ENCODE results near the gene PTGFRN. TPM values are rescaled to one million over a fixed set of nuclear protein-coding genes. Genes with fewer than 3 reads are reported as not detected.

PTGFRN gene
- total and polyA plus RNA-seq, 2 of the 13 experiments (the other 11 are each of a cell fraction or from before 2014, with no cell fraction given), result 3.3 to 11.3 TPM

DNA sequence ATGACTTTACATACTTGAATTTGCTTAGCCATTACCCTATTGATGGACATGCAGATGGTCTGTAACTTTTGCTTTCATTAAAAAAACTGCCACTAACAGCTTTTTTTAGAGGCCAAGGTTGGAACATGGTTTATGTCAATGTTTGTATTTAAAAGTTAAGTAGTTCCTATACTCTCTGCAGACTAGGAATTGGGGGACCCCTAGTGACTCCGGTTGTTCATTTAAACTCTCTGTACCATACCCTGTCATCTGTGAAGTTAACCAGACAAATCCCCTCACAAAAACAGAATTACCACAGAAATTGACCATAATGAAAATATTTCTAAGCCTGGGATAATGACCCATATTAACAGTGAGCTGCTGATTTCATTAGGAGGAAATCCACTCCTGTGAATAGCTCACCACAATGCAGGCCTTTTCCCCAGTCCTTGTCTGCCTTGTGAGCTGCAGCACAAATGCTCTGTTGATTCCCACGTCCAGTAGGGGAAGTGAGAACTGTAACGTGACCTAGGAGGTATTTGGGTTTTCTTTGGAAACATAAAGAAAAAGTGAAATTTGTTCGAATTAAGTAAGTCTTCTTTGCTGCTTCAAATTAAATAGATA, 61.6 kb downstream of the PTGFRN start:
- no peaks in the 10 kb centered on the region for H3K36me3 ChIP-seq (replicated peaks in 1 of 2; ENCODE audit: control insufficient read depth in 1 of 2, insufficient read depth in 2 of 2, low read length in 2 of 2)
- H3K9ac ChIP-seq (ENCODE audit: insufficient read depth, low read depth, low read length), result no peak overlapping the region
- BruUV-seq (replicated peaks), result no TSS peak
- FAIRE-seq (no peak), DNase-seq (ENCODE audit: low spot score) (no peak), ATAC-seq (no peak)
- no peaks in the 10 kb centered on the region for H3K4me1 ChIP-seq (ENCODE audit: insufficient read depth, low read length)
- in situ Hi-C loops (cut with HindIII; ENCODE audit: extremely low pct_ligation_motif_present, low pct_unique_long_range_greater_than_20kb) (no loop called here), intact Hi-C loops (cut with micrococcal nuclease; ENCODE audit: unreplicated experiment) (no loop called here)
- ChIA-PET CTCF (ENCODE audit: low intra/inter-chr PET ratio, low total read pairs) (no interaction called here), POLR2A (no interaction called here)
- no peak overlapping the region for H2AFZ ChIP-seq (ENCODE audit: low read length)
- H3K27me3 ChIP-seq (ENCODE audit: control insufficient read depth in 1 of 2, insufficient read depth in 2 of 2, low read length in 2 of 2), result no peaks in the 10 kb centered on the region
- no peaks in the 10 kb centered on the region for H3K9me3 ChIP-seq (ENCODE audit: low read length)
- H4K20me1 ChIP-seq (ENCODE audit: insufficient read depth, low read length), result no peaks in the 10 kb centered on the region
- no peak overlapping the region for H3K4me2 ChIP-seq (ENCODE audit: low read depth, low read length)
- 46% methylated on average over 4 of the region's 4 CpGs for WGBS (ENCODE audit: low lambda C conversion rate)
- H3K27ac ChIP-seq (ENCODE audit: extremely low read length, insufficient read depth, low read length), result no peak overlapping the region
- H3K79me2 ChIP-seq (ENCODE audit: insufficient read depth, low read length), result no peaks in the 10 kb centered on the region
- H3K4me3 ChIP-seq (replicated peaks in 1 of 3; ENCODE audit: insufficient read depth in 1 of 3, low read depth in 2 of 3, low read length in 3 of 3), result no peak overlapping the region
- TF ChIP-seq, protein P1, sequence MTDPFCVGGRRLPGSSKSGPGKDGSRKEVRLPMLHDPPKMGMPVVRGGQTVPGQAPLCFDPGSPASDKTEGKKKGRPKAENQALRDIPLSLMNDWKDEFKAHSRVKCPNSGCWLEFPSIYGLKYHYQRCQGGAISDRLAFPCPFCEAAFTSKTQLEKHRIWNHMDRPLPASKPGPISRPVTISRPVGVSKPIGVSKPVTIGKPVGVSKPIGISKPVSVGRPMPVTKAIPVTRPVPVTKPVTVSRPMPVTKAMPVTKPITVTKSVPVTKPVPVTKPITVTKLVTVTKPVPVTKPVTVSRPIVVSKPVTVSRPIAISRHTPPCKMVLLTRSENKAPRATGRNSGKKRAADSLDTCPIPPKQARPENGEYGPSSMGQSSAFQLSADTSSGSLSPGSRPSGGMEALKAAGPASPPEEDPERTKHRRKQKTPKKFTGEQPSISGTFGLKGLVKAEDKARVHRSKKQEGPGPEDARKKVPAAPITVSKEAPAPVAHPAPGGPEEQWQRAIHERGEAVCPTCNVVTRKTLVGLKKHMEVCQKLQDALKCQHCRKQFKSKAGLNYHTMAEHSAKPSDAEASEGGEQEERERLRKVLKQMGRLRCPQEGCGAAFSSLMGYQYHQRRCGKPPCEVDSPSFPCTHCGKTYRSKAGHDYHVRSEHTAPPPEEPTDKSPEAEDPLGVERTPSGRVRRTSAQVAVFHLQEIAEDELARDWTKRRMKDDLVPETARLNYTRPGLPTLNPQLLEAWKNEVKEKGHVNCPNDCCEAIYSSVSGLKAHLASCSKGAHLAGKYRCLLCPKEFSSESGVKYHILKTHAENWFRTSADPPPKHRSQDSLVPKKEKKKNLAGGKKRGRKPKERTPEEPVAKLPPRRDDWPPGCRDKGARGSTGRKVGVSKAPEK (CRISPR knock-in tag; IDR thresholded peaks at IDR 0.05; ENCODE audit: borderline replicate concordance), result no peak
- TF ChIP-seq ZBTB21 (CRISPR knock-in tag; IDR thresholded peaks at IDR 0.05), result no peak
- TF ChIP-seq, protein P2, sequence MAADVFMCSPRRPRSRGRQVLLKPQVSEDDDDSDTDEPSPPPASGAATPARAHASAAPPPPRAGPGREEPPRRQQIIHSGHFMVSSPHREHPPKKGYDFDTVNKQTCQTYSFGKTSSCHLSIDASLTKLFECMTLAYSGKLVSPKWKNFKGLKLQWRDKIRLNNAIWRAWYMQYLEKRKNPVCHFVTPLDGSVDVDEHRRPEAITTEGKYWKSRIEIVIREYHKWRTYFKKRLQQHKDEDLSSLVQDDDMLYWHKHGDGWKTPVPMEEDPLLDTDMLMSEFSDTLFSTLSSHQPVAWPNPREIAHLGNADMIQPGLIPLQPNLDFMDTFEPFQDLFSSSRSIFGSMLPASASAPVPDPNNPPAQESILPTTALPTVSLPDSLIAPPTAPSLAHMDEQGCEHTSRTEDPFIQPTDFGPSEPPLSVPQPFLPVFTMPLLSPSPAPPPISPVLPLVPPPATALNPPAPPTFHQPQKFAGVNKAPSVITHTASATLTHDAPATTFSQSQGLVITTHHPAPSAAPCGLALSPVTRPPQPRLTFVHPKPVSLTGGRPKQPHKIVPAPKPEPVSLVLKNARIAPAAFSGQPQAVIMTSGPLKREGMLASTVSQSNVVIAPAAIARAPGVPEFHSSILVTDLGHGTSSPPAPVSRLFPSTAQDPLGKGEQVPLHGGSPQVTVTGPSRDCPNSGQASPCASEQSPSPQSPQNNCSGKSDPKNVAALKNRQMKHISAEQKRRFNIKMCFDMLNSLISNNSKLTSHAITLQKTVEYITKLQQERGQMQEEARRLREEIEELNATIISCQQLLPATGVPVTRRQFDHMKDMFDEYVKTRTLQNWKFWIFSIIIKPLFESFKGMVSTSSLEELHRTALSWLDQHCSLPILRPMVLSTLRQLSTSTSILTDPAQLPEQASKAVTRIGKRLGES (CRISPR knock-in tag; IDR thresholded peaks at IDR 0.05; ENCODE audit: borderline replicate concordance), result no peak
- no peak for TF ChIP-seq TBX3 (IDR thresholded peaks at IDR 0.05; ENCODE audit: borderline replicate concordance)
- TF ChIP-seq, protein P3, sequence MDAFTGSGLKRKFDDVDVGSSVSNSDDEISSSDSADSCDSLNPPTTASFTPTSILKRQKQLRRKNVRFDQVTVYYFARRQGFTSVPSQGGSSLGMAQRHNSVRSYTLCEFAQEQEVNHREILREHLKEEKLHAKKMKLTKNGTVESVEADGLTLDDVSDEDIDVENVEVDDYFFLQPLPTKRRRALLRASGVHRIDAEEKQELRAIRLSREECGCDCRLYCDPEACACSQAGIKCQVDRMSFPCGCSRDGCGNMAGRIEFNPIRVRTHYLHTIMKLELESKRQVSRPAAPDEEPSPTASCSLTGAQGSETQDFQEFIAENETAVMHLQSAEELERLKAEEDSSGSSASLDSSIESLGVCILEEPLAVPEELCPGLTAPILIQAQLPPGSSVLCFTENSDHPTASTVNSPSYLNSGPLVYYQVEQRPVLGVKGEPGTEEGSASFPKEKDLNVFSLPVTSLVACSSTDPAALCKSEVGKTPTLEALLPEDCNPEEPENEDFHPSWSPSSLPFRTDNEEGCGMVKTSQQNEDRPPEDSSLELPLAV (CRISPR knock-in tag; conservative IDR thresholded peaks at IDR 0.05; ENCODE audit: low read depth), result no peak
- TF ChIP-seq, protein P4, sequence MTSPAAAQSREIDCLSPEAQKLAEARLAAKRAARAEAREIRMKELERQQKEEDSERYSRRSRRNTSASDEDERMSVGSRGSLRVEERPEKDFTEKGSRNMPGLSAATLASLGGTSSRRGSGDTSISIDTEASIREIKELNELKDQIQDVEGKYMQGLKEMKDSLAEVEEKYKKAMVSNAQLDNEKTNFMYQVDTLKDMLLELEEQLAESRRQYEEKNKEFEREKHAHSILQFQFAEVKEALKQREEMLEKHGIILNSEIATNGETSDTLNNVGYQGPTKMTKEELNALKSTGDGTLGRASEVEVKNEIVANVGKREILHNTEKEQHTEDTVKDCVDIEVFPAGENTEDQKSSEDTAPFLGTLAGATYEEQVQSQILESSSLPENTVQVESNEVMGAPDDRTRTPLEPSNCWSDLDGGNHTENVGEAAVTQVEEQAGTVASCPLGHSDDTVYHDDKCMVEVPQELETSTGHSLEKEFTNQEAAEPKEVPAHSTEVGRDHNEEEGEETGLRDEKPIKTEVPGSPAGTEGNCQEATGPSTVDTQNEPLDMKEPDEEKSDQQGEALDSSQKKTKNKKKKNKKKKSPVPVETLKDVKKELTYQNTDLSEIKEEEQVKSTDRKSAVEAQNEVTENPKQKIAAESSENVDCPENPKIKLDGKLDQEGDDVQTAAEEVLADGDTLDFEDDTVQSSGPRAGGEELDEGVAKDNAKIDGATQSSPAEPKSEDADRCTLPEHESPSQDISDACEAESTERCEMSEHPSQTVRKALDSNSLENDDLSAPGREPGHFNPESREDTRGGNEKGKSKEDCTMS (CRISPR knock-in tag; conservative IDR thresholded peaks at IDR 0.05), result no peak
- no peak for TF ChIP-seq ZNF552 (CRISPR knock-in tag; IDR thresholded peaks at IDR 0.05; ENCODE audit: borderline replicate concordance)
- no peak for TF ChIP-seq ZNF326 (CRISPR knock-in tag; IDR thresholded peaks at IDR 0.05; ENCODE audit: borderline replicate concordance)
- TF ChIP-seq, protein P5, sequence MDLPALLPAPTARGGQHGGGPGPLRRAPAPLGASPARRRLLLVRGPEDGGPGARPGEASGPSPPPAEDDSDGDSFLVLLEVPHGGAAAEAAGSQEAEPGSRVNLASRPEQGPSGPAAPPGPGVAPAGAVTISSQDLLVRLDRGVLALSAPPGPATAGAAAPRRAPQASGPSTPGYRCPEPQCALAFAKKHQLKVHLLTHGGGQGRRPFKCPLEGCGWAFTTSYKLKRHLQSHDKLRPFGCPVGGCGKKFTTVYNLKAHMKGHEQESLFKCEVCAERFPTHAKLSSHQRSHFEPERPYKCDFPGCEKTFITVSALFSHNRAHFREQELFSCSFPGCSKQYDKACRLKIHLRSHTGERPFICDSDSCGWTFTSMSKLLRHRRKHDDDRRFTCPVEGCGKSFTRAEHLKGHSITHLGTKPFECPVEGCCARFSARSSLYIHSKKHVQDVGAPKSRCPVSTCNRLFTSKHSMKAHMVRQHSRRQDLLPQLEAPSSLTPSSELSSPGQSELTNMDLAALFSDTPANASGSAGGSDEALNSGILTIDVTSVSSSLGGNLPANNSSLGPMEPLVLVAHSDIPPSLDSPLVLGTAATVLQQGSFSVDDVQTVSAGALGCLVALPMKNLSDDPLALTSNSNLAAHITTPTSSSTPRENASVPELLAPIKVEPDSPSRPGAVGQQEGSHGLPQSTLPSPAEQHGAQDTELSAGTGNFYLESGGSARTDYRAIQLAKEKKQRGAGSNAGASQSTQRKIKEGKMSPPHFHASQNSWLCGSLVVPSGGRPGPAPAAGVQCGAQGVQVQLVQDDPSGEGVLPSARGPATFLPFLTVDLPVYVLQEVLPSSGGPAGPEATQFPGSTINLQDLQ (CRISPR knock-in tag; IDR thresholded peaks at IDR 0.05), result no peak

All from HepG2 (cell line).